ENCODE data around the gene IQSEC3.

DNA sequence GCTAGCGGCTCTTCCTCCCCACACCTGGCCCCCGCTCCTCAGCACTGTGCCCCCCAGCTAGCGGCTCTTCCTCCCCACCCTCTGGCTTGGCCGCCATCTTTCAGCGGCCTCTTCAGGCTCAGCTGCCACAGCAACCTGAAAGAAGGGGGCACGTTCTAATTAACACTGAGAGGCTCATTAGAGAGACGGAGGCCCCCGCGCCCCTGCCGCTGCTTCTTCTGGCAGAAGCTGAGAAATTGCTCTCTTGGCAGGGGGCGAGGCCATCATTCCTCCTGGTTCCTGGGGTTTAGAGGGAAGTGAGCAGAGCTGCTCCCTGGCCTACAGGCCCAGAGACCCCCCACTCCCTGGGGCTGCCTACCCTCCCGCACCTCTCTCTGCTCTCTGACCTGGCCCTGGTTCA, 64.4 kb downstream of the IQSEC3 start:
- no peak for TF ChIP-seq CTCF (IDR thresholded peaks at IDR 0.05; ENCODE audit: borderline replicate concordance, extremely low read depth, low read length, poor library complexity, severe bottlenecking)
- TF ChIP-seq EZH2 (IDR thresholded peaks at IDR 0.05; ENCODE audit: borderline replicate concordance, low read depth, low read length, severe bottlenecking): no peak

Measured in DND-41 (cell line).